Keratinocyte (primary cell): ENCODE results near the gene RWDD1. TPM values are rescaled to one million over a fixed set of nuclear protein-coding genes. Genes with fewer than 3 reads are reported as not detected.

Source experiments
- DNase-seq: peaks from one replicate; pipeline ENCODE4 v3.0.0-alpha.2; 2011; ENCODE audit warnings: low read depth, missing footprints, low spot score
- FAIRE-seq: peaks from 2 replicates; lab custom pipeline; 2011; peaks lifted over from hg19 to GRCh38; lab: Jason Lieb, UNC
- H2AFZ ChIP-seq: 2 replicates; pipeline ENCODE4 v1.6.0; 2012; ENCODE audit warnings: low read length, control low read depth, inconsistent platforms; ENCODE audit not compliant: control insufficient read depth
- H3K27ac ChIP-seq: 2 replicates; pipeline ENCODE4 v1.5.1; 2011; ENCODE audit warnings: low read length; ENCODE audit not compliant: control insufficient read depth, insufficient read depth
- H3K27me3 ChIP-seq: 3 replicates; pipeline ENCODE4 v1.6.0; 2011; ENCODE audit warnings: low read length; ENCODE audit not compliant: control insufficient read depth, insufficient read depth; ENCODE audit errors: extremely low read depth
- H3K36me3 ChIP-seq, 2 experiments: 2 replicates in 1 of 2; 3 replicates in 1 of 2; pipeline ENCODE4 v1.5.1; 2011; ENCODE audit warnings: low read length in 2 of 2, mild to moderate bottlenecking in 1 of 2; ENCODE audit not compliant: control insufficient read depth in 2 of 2, insufficient read depth in 2 of 2; ENCODE audit errors: extremely low read depth in 1 of 2
- H3K4me1 ChIP-seq: 3 replicates; pipeline ENCODE4 v1.5.1; 2011; ENCODE audit warnings: low read length; ENCODE audit not compliant: control insufficient read depth, insufficient read depth; ENCODE audit errors: extremely low read depth
- H3K4me2 ChIP-seq: 3 replicates; pipeline ENCODE4 v1.6.0; 2011; ENCODE audit warnings: low read depth, low read length; ENCODE audit not compliant: control insufficient read depth, insufficient read depth; ENCODE audit errors: extremely low read depth
- H3K4me3 ChIP-seq, 3 experiments: fragments of 200-600 bp in 1 of 3; sonication (generic) in 1 of 3; 2 replicates in 2 of 3; 3 replicates in 1 of 3; pipeline ENCODE4 v1.5.1; 2011 to 2016; ENCODE audit warnings: low read length in 3 of 3, mild to moderate bottlenecking in 3 of 3, control low read depth in 2 of 3, inconsistent platforms in 1 of 3, low read depth in 1 of 3, mixed read lengths in 1 of 3, mixed run types in 1 of 3, moderate library complexity in 1 of 3; ENCODE audit not compliant: control insufficient read depth in 2 of 3, insufficient read depth in 2 of 3; ENCODE audit errors: extremely low read depth in 1 of 3
- H3K79me2 ChIP-seq: 2 replicates; pipeline ENCODE4 v1.6.0; 2012; ENCODE audit warnings: low read length; ENCODE audit not compliant: control insufficient read depth, insufficient read depth
- H3K9ac ChIP-seq: 3 replicates; pipeline ENCODE4 v1.6.0; 2011; ENCODE audit warnings: low read length; ENCODE audit not compliant: control insufficient read depth, insufficient read depth; ENCODE audit errors: extremely low read depth
- H3K9me1 ChIP-seq: 3 replicates; pipeline ENCODE4 v1.6.0; 2011; ENCODE audit warnings: low read length; ENCODE audit not compliant: control insufficient read depth, insufficient read depth; ENCODE audit errors: extremely low read depth
- H3K9me3 ChIP-seq: 2 replicates; pipeline ENCODE4 v1.5.1; 2012; ENCODE audit warnings: low read depth, low read length; ENCODE audit not compliant: control insufficient read depth
- H4K20me1 ChIP-seq: 3 replicates; pipeline ENCODE4 v1.6.0; 2011; ENCODE audit warnings: low read length; ENCODE audit not compliant: control insufficient read depth, insufficient read depth; ENCODE audit errors: extremely low read depth
- CTCF ChIP-seq, 3 experiments: IDR thresholded peaks in 1 of 3; conservative IDR thresholded peaks in 1 of 3; optimal IDR thresholded peaks in 1 of 3; 2 replicates in 2 of 3; 3 replicates in 1 of 3; pipeline versions ENCODE3 to v1.5.1; 2011; ENCODE audit warnings: low read length in 3 of 3, mild to moderate bottlenecking in 3 of 3, moderate library complexity in 2 of 3, control low read depth in 1 of 3, inconsistent platforms in 1 of 3; ENCODE audit not compliant: insufficient read depth in 2 of 3; ENCODE audit errors: extremely low read depth in 1 of 3
- EZH2 ChIP-seq: IDR thresholded peaks from one replicate; pipeline ENCODE4 v1.6.1; 2012; ENCODE audit warnings: inconsistent platforms, mild to moderate bottlenecking, low read length, moderate library complexity
- dilution Hi-C: fragments of 300-500 bp; cut with MboI; formaldehyde crosslinking; loops from one replicate; pipeline ENCODE4 v1.7.0; 2020; ENCODE audit warnings: low sequenced_read_pairs; ENCODE audit not compliant: extremely low pct_ligation_motif_present
- polyA plus RNA-seq, 5 experiments: library from polyadenylated mRNA; depleted of rRNA in 3 of 5; stranded (reverse) in 3 of 5; stranded (forward) in 1 of 5; unstranded in 1 of 5; fragments of >200 nt; gene quantifications; 1 replicate in 1 of 5; 2 replicates in 3 of 5; 3 replicates in 1 of 5; pipeline versions ENCODE4 v1.2.1 to v1.2.3, GENCODE V29; 2011 to 2012; ENCODE audit warnings: missing spikeins in 2 of 5, low read depth in 1 of 5, low replicate concordance in 1 of 5

The RWDD1 gene
- polyA plus RNA-seq, 1 donor (not counting 4 experiments of a cell fraction or from before 2014, with no cell fraction given) = 61.7 TPM

GRCh38 chr6:116586276-116586675 lies 15.0 kb downstream of the RWDD1 start:
- peak overlapping the region; percentile 36 for H3K27ac ChIP-seq
- H3K9me1 ChIP-seq = no peaks in the 10 kb centered on the region
- no peak overlapping the region for H3K4me2 ChIP-seq
- H2AFZ ChIP-seq = no peak overlapping the region
- TF ChIP-seq EZH2 (no peak), CTCF (optimal IDR thresholded peaks at IDR 0.05 in 1 of 3, IDR thresholded peaks at IDR 0.05 in 1 of 3, conservative IDR thresholded peaks at IDR 0.05 in 1 of 3; ENCODE audit: extremely low read depth in 1 of 3, insufficient read depth in 2 of 3, low read length in 3 of 3) (no peak)
- no peaks in the 10 kb centered on the region for H3K9me3 ChIP-seq
- DNase-seq = no peak
- H4K20me1 ChIP-seq = no peaks in the 10 kb centered on the region
- no peak overlapping the region for H3K4me3 ChIP-seq
- no peaks in the 10 kb centered on the region for H3K27me3 ChIP-seq
- FAIRE-seq = no peak
- no peaks in the 10 kb centered on the region for H3K4me1 ChIP-seq
- H3K79me2 ChIP-seq = peaks cover 8% of the 10 kb centered on the region
- no peak overlapping the region for H3K9ac ChIP-seq
- peaks cover 2 to 13% of the 10 kb centered on the region in 2 experiments for H3K36me3 ChIP-seq
- dilution Hi-C loops = no loop called here

DNA sequence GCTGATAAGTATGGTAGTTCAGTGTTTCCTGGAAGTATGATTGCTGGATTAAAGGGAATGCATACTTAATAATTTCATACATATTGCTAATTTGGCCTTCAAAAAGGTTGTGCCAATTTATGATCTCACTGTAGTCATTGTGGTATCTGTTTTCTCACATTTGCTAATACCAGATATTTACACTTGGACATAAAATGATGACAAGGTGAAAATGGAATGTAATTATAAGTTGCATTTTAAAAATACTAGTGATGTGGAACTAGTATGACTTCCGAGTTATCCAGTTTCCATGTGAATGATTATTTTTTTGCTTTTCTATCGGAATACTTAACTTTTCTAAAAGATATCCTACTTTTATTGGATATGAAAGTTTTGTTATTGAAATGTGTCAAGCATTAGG lies 15.4 kb downstream of the RWDD1 start:
- no peak for FAIRE-seq
- no peak overlapping the region for H3K9ac ChIP-seq
- no peak for DNase-seq
- dilution Hi-C loops = no loop called here
- H3K79me2 ChIP-seq = peaks cover 6% of the 10 kb centered on the region
- H3K36me3 ChIP-seq = peaks cover 5 to 17% of the 10 kb centered on the region in 2 experiments
- H3K9me3 ChIP-seq = no peaks in the 10 kb centered on the region
- no peaks in the 10 kb centered on the region for H3K27me3 ChIP-seq
- no peaks in the 10 kb centered on the region for H3K4me1 ChIP-seq
- no peak for TF ChIP-seq CTCF (optimal IDR thresholded peaks at IDR 0.05 in 1 of 3, IDR thresholded peaks at IDR 0.05 in 1 of 3, conservative IDR thresholded peaks at IDR 0.05 in 1 of 3; ENCODE audit: extremely low read depth in 1 of 3, insufficient read depth in 2 of 3, low read length in 3 of 3)
- TF ChIP-seq EZH2 = no peak
- peak overlapping the region; percentile 36 for H3K27ac ChIP-seq
- H3K9me1 ChIP-seq = no peaks in the 10 kb centered on the region
- H2AFZ ChIP-seq = no peak overlapping the region
- no peak overlapping the region for H3K4me2 ChIP-seq
- no peak overlapping the region for H3K4me3 ChIP-seq
- no peaks in the 10 kb centered on the region for H4K20me1 ChIP-seq
